ENCODE results near the gene SFRP2. TPM values are rescaled to one million over a fixed set of nuclear protein-coding genes. Genes with fewer than 3 reads are reported as not detected.

The SFRP2 gene
- total and polyA plus RNA-seq, 11 donors: 0.06 to 18.8 (median 0.37) TPM; not detected in 2

DNA sequence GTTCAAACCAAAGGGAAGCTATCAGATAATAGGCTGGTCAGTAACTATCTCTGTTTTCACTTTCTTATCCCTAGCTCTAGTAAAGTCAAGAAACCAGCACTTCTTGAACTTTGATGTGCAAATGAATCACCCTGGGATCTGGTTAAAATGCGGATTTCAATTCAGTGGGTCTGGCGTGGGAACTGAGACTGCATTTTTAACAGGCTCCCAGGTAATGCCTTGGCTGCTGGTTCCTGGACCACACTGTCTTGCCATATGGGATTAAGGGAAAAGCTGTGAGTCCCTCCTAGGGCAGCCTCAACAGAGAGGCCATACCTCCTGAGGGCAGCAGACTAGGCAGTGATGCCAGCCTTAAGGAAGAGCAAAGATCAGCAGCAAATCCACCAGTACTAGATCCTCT lies 30.7 kb downstream of the SFRP2 start:
- DNase-seq: no peak
- Histone ChIP-seq H3K4me1 (peaks cover 0 to 12% (median 2%) of the 10 kb centered on the region in 12 donors), H3K27me3 (peaks cover 0 to 56% (median 17%) of the 10 kb centered on the region in 9 donors), H3K9me3 (peaks cover 0 to 12% (median 0%) of the 10 kb centered on the region in 12 donors), H3K36me3 (no peaks in the 10 kb centered on the region), H3K4me3 (no peak overlapping the region), H3K27ac (no peak overlapping the region)
- intact Hi-C loops (cut with DNase I): loop anchor here in 1 of 10 donors (10.0 kb wide), 1 partner anchor 413 kb away; the partner anchor contains the start of gene MND1
- ATAC-seq: no peak
- TF ChIP-seq, protein P1, sequence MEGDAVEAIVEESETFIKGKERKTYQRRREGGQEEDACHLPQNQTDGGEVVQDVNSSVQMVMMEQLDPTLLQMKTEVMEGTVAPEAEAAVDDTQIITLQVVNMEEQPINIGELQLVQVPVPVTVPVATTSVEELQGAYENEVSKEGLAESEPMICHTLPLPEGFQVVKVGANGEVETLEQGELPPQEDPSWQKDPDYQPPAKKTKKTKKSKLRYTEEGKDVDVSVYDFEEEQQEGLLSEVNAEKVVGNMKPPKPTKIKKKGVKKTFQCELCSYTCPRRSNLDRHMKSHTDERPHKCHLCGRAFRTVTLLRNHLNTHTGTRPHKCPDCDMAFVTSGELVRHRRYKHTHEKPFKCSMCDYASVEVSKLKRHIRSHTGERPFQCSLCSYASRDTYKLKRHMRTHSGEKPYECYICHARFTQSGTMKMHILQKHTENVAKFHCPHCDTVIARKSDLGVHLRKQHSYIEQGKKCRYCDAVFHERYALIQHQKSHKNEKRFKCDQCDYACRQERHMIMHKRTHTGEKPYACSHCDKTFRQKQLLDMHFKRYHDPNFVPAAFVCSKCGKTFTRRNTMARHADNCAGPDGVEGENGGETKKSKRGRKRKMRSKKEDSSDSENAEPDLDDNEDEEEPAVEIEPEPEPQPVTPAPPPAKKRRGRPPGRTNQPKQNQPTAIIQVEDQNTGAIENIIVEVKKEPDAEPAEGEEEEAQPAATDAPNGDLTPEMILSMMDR (IDR thresholded peaks at IDR 0.05): no peak
- TF ChIP-seq POLR2A (IDR thresholded peaks at IDR 0.05): no peak
- WGBS, 4 donors: 88 to 93% (median 91%) methylated on average over 2 of the region's 2 CpGs

DNA sequence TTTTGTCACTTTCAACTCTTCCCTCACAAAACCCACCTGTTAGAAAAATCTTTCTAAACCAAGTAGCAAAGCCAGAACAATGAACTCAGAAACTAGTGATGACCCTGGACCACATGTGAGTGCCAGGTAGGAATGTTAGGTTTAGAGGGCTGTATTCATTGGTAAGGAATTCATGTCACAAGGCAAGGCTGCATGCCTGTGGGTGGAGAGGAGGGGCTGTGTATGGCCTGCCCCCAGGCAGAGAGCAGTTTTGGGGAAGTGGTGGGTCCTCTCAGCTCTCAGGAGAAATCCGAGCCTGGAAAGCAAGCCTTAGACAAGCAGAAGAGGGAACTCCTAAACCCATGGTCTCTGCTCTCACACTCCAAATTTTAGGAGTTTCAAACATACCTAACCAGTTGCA lies 31.5 kb downstream of the SFRP2 start:
- Histone ChIP-seq H3K4me3 (no peak overlapping the region), H3K27me3 (peaks cover 0 to 56% (median 17%) of the 10 kb centered on the region in 9 donors), H3K36me3 (no peaks in the 10 kb centered on the region), H3K4me1 (peaks cover 0 to 12% (median 2%) of the 10 kb centered on the region in 12 donors), H3K27ac (no peak overlapping the region), H3K9me3 (peaks cover 0 to 12% (median 0%) of the 10 kb centered on the region in 12 donors)
- ATAC-seq (no peak), DNase-seq (no peak)
- TF ChIP-seq, protein P1 (IDR thresholded peaks at IDR 0.05): no peak
- TF ChIP-seq POLR2A (IDR thresholded peaks at IDR 0.05): no peak
- intact Hi-C loops (cut with DNase I): loop anchor here in 1 of 10 donors (10.0 kb wide), 1 partner anchor 413 kb away; the partner anchor contains the start of gene MND1
- 56 to 91% (median 69%) methylated on average over 1 of the region's 1 CpG for WGBS, 4 donors

DNA sequence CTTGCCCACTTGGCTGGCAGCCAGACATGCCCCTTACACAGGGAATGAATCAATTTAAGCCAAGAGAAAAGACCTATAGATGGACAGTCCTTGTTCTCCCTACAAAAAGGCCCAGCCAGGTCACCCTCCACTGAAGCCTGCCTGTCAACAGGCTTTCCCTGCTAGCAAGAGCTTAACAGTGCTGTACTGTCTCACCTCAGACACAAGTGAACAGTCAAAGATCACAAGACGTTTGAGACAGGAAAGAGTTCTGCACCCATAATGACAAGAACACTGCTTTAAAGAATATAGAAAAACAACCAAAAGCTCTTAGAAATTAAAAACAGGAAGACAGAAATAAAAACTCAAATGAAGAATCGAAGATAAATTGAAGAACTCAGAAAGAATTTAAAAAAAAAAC lies 33.7 kb downstream of the SFRP2 start:
- peaks cover 0 to 13% (median 2%) of the 10 kb centered on the region in 12 donors for H3K4me1 ChIP-seq
- no peak for TF ChIP-seq POLR2A (IDR thresholded peaks at IDR 0.05)

DNA sequence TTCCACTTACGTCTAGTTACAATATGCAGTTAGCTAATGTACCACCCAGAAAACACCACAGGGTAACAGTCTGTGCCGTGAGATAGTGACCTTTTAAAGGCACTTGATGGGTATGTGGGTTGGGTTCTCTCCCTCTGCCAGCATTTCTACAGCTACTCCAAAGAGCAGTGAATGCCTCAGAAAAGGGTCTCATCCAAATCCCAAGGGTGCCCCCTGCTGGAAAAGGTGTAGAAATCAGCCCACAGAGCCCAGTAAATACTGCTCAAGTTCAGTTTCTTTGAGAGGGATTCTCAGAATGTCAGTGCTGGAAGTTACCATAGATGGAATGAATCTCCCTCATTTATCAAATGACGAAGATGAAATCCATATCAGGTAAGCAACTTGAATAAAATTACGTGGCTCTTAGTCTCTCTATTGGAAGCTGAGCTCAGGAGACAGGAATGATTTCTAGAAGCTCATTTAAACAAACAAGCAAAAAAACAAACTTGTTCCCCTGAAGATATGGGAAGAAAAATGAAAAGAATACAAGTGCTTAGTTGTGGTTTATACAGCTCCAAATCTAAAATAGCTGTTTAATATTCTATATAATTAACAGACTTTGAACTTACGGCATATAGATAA lies 38.6 kb downstream of the SFRP2 start:
- intact Hi-C loops (cut with DNase I): loop anchor here in 7 of 10 donors (1.0 to 10.0 kb wide), 6 partner anchors 113 to 408 kb away; partner anchors contain the start of gene MND1 (in 2 of the 7)
- Histone ChIP-seq H3K9me3 (peaks cover 0 to 9% (median 0%) of the 10 kb centered on the region in 12 donors), H3K27me3 (peaks cover 0 to 5% (median 0%) of the 10 kb centered on the region in 9 donors), H3K27ac (no peak overlapping the region), H3K36me3 (no peaks in the 10 kb centered on the region), H3K4me3 (no peak overlapping the region), H3K4me1 (peaks cover 0 to 28% (median 0%) of the 10 kb centered on the region in 12 donors)
- WGBS, 4 donors: 40 to 45% (median 43%) methylated on average over 5 of the region's 5 CpGs
- TF ChIP-seq, protein P1 (IDR thresholded peaks at IDR 0.05): peak; percentile 49 to 75 (median 64)
- TF ChIP-seq POLR2A (IDR thresholded peaks at IDR 0.05): no peak
- ATAC-seq: peak; percentile 51 to 77 (median 70)
- peak in 3 of 5 donors; percentile 39 to 61 (median 56) for DNase-seq

More for the DNA sequence above, 33.7 kb downstream of the SFRP2 start:
- H3K4me3 ChIP-seq: no peak overlapping the region
- intact Hi-C loops (cut with DNase I): loop anchor here in 1 of 10 donors (10.0 kb wide), 1 partner anchor 410 kb away; the partner anchor contains the start of gene MND1
- 59 to 66% (median 65%) methylated on average over 2 of the region's 2 CpGs for WGBS, 4 donors
- no peak overlapping the region for H3K27ac ChIP-seq
- H3K9me3 ChIP-seq: peaks cover 0 to 12% (median 0%) of the 10 kb centered on the region in 12 donors
- DNase-seq (no peak), ATAC-seq (no peak)
- peaks cover 0 to 44% (median 16%) of the 10 kb centered on the region in 9 donors for H3K27me3 ChIP-seq
- H3K36me3 ChIP-seq: no peaks in the 10 kb centered on the region

Measured in heart left ventricle (tissue), 16 donors.